PC-9 (cell line): ENCODE data around the gene ZIC4. TPM values are rescaled to one million over a fixed set of nuclear protein-coding genes. Genes with fewer than 3 reads are reported as not detected.

Experiments
- BruUV-seq: library from RNA; stranded (reverse); fragments of 400-500 nt; replicated peaks from 2 replicates; lab custom pipeline; 2021; lab: Mats Ljungman, UMichigan
- CTCF ChIA-PET: fragments of 300-600 bp; sonication (Branson Sonifier 250); formaldehyde crosslinking; loops from one replicate; lab custom pipeline; 2022; ENCODE audit warnings: antibody characterized with exemption; lab: Charles Lee
- POLR2A ChIA-PET: fragments of 300-600 bp; sonication (Branson Sonifier 250); formaldehyde crosslinking; loops from one replicate; lab custom pipeline; 2022; ENCODE audit warnings: antibody characterized with exemption; ENCODE audit not compliant: unreplicated experiment; lab: Charles Lee
- DNase-seq, 2 experiments: peaks; one replicate each; pipeline versions ENCODE4 v3.0.0 to v3.0.0-alpha.2; 2015 to 2022; ENCODE audit warnings: mixed read lengths in 1 of 2
- H2AFZ ChIP-seq: fragments of 200-600 bp; sonication (generic); 2 replicates; pipeline ENCODE4 v1.8.1; 2017; ENCODE audit warnings: antibody characterized with exemption
- H3F3A ChIP-seq: fragments of 200-600 bp; sonication (generic); 2 replicates; pipeline ENCODE4 v1.8.1; 2017; ENCODE audit warnings: antibody characterized with exemption, mild to moderate bottlenecking, low read depth; ENCODE audit not compliant: insufficient read depth
- H3K27ac ChIP-seq: fragments of 200-600 bp; sonication (generic); 2 replicates; pipeline ENCODE4 v1.6.1; 2016; ENCODE audit warnings: mixed run types
- H3K27me3 ChIP-seq: fragments of 200-600 bp; sonication (generic); 2 replicates; pipeline ENCODE4 v1.6.1; 2016; ENCODE audit warnings: low read depth, mixed run types; ENCODE audit not compliant: insufficient read depth
- H3K36me3 ChIP-seq: fragments of 200-600 bp; sonication (generic); 2 replicates; pipeline ENCODE4 v1.6.1; 2016; ENCODE audit warnings: low read depth, mixed run types
- H3K4me1 ChIP-seq: fragments of 200-600 bp; sonication (generic); replicated peaks from 2 replicates; pipeline ENCODE4 v1.6.1; 2016; ENCODE audit warnings: mixed run types; ENCODE audit not compliant: insufficient read depth
- H3K4me2 ChIP-seq: fragments of 200-600 bp; sonication (generic); 2 replicates; pipeline ENCODE4 v1.6.1; 2017; ENCODE audit warnings: mixed run types
- H3K4me3 ChIP-seq: fragments of 200-600 bp; sonication (generic); 2 replicates; pipeline ENCODE4 v1.6.1; 2016; ENCODE audit warnings: mixed run types
- H3K79me2 ChIP-seq: fragments of 200-600 bp; sonication (generic); 2 replicates; pipeline ENCODE4 v1.6.1; 2017; ENCODE audit warnings: low read depth, mixed run types
- H3K9me2 ChIP-seq: fragments of 200-600 bp; sonication (generic); 2 replicates; pipeline ENCODE4 v1.8.1; 2017; ENCODE audit warnings: mild to moderate bottlenecking; ENCODE audit not compliant: insufficient read depth
- H3K9me3 ChIP-seq: fragments of 200-600 bp; sonication (generic); 2 replicates; pipeline ENCODE4 v1.8.1; 2016; ENCODE audit warnings: low read depth; ENCODE audit not compliant: insufficient read depth
- H4K20me1 ChIP-seq: fragments of 200-600 bp; sonication (generic); 2 replicates; pipeline ENCODE4 v1.8.1; 2017; ENCODE audit not compliant: insufficient read depth
- CTCF ChIP-seq: fragments of 200-600 bp; sonication (generic); conservative IDR thresholded peaks from 2 replicates; pipeline ENCODE4 v1.6.1; 2017; ENCODE audit warnings: mixed run types, antibody characterized with exemption, mild to moderate bottlenecking, moderate library complexity
- EZH2 ChIP-seq: fragments of 200-600 bp; sonication (generic); IDR thresholded peaks from 2 replicates; pipeline ENCODE4 v1.8.0; 2017; ENCODE audit warnings: antibody characterized with exemption, low read depth
- intact Hi-C: fragments of 100-400 bp; cut with micrococcal nuclease; formaldehyde crosslinking; loops from one replicate; pipeline ENCODE4 v1.10.0; 2022; ENCODE audit not compliant: unreplicated experiment
- total RNA-seq: library from RNA; stranded (reverse); gene quantifications from 2 replicates; pipeline ENCODE4 v1.2.3, GENCODE V29; 2021

Gene ZIC4
- total RNA-seq, 1 experiment from 2014 or later, result not detected

GRCh38 chr3:147369661-147370123 is 36.7 kb downstream of the ZIC4 start:
- Histone ChIP-seq H3K27ac (no peak overlapping the region), H3K4me1 (no peaks in the 10 kb centered on the region), H3K79me2 (no peaks in the 10 kb centered on the region), H3K36me3 (no peaks in the 10 kb centered on the region), H3K9me3 (no peaks in the 10 kb centered on the region), H3K4me3 (no peak overlapping the region), H4K20me1 (no peaks in the 10 kb centered on the region), H3K9me2 (no peaks in the 10 kb centered on the region), H2AFZ (no peak overlapping the region), H3K27me3 (no peaks in the 10 kb centered on the region), H3F3A (no peaks in the 10 kb centered on the region), H3K4me2 (no peak overlapping the region)
- CTCF ChIA-PET, result no interaction called here
- POLR2A ChIA-PET, result no interaction called here
- no peak for DNase-seq
- no peak for TF ChIP-seq EZH2
- TF ChIP-seq CTCF, result no peak
- intact Hi-C loops, result loop anchor here (10.0 kb wide), 1 partner anchor 245 kb away; no protein-coding TSS in a partner anchor
- BruUV-seq, result no TSS peak

GRCh38 chr3:147369231-147369630 is 37.1 kb downstream of the ZIC4 start:
- H3K27me3 ChIP-seq, result no peaks in the 10 kb centered on the region
- H3K9me3 ChIP-seq, result no peaks in the 10 kb centered on the region
- H3K4me1 ChIP-seq, result no peaks in the 10 kb centered on the region
- POLR2A ChIA-PET, result no interaction called here
- intact Hi-C loops, result loop anchor here (10.0 kb wide), 1 partner anchor 246 kb away; no protein-coding TSS in a partner anchor
- no peaks in the 10 kb centered on the region for H3K79me2 ChIP-seq
- no peaks in the 10 kb centered on the region for H3F3A ChIP-seq
- H2AFZ ChIP-seq, result no peak overlapping the region
- H3K4me3 ChIP-seq, result no peak overlapping the region
- BruUV-seq, result no TSS peak
- H3K36me3 ChIP-seq, result no peaks in the 10 kb centered on the region
- H4K20me1 ChIP-seq, result no peaks in the 10 kb centered on the region
- no peak overlapping the region for H3K27ac ChIP-seq
- TF ChIP-seq CTCF (no peak), EZH2 (no peak)
- H3K9me2 ChIP-seq, result no peaks in the 10 kb centered on the region
- DNase-seq, result no peak
- CTCF ChIA-PET, result interaction anchor here (0.6 kb wide), 1 partner anchor 131 kb away, joined by 3 read pairs; no protein-coding TSS in a partner anchor
- H3K4me2 ChIP-seq, result no peak overlapping the region

- Histone ChIP-seq H3K27ac (no peak overlapping the region), H2AFZ (no peak overlapping the region), H3F3A (no peaks in the 10 kb centered on the region), H4K20me1 (no peaks in the 10 kb centered on the region), H3K4me3 (no peak overlapping the region), H3K9me2 (no peaks in the 10 kb centered on the region), H3K27me3 (no peaks in the 10 kb centered on the region), H3K79me2 (no peaks in the 10 kb centered on the region), H3K4me2 (no peak overlapping the region), H3K36me3 (no peaks in the 10 kb centered on the region), H3K4me1 (no peaks in the 10 kb centered on the region), H3K9me3 (no peaks in the 10 kb centered on the region)
- TF ChIP-seq EZH2 (no peak), CTCF (no peak)
- intact Hi-C loops, result loop anchor here (10.0 kb wide), 1 partner anchor 246 kb away; no protein-coding TSS in a partner anchor
- BruUV-seq, result no TSS peak
- no peak for DNase-seq
- POLR2A ChIA-PET, result no interaction called here
- CTCF ChIA-PET, result interaction anchor here (0.6 kb wide), 1 partner anchor 132 kb away, joined by 3 read pairs; no protein-coding TSS in a partner anchor
These were observed 37.7 kb downstream of the ZIC4 start for GRCh38 chr3:147368561-147369221.
